CD4-positive, CD25-positive, alpha-beta regulatory T cell (primary cell): ENCODE measurements around the gene HESX1. TPM values are rescaled to one million over a fixed set of nuclear protein-coding genes. Genes with fewer than 3 reads are reported as not detected.

ENCODE experiments used
- ATAC-seq, 2 donors: fragments of 150-1000 bp; cut with Tn5 transposase; one replicate each; pipeline ENCODE4 v1.10.0; 2021; ENCODE audit warnings: low read depth in 2 of 2, moderate number of reproducible peaks in 2 of 2, moderate library complexity in 1 of 2
- DNase-seq, 3 donors: peaks; one replicate each; pipeline versions ENCODE4 v3.0.0 to v3.0.0-alpha.2; 2012 to 2022; ENCODE audit warnings: mixed read lengths in 1 of 3
- H3K27ac ChIP-seq: one replicate; pipeline ENCODE4 v1.7.0; 2013; ENCODE audit warnings: mild to moderate bottlenecking, low read length; ENCODE audit not compliant: insufficient read depth, poor library complexity, severe bottlenecking
- H3K27me3 ChIP-seq: one replicate; pipeline ENCODE4 v1.7.0; 2013; ENCODE audit warnings: low read length; ENCODE audit not compliant: control insufficient read depth, insufficient read depth
- H3K36me3 ChIP-seq: one replicate; pipeline ENCODE4 v1.7.0; 2013; ENCODE audit warnings: mild to moderate bottlenecking, low read length, moderate library complexity; ENCODE audit not compliant: control insufficient read depth, insufficient read depth
- H3K4me1 ChIP-seq: 2 replicates; pipeline ENCODE4 v1.7.0; 2013; ENCODE audit warnings: mild to moderate bottlenecking, low read length; ENCODE audit not compliant: insufficient read depth, control insufficient read depth, poor library complexity, severe bottlenecking
- H3K4me3 ChIP-seq: one replicate; pipeline ENCODE4 v1.7.0; 2013; ENCODE audit warnings: low read depth, mild to moderate bottlenecking, low read length, moderate library complexity
- H3K9me3 ChIP-seq, 2 experiments: 1 replicate in 1 of 2; 2 replicates in 1 of 2; pipeline ENCODE4 v1.7.0; 2013; ENCODE audit warnings: low read length in 2 of 2, mild to moderate bottlenecking in 1 of 2, moderate library complexity in 1 of 2; ENCODE audit not compliant: control insufficient read depth in 2 of 2
- H3K27ac Mint-ChIP-seq, 3 donors: one replicate each; pipeline ENCODE4 v1.8.0; 2020 to 2022; ENCODE audit warnings: mild to moderate bottlenecking in 3 of 3, mixed read lengths in 3 of 3, moderate library complexity in 2 of 3
- H3K27me3 Mint-ChIP-seq: one replicate; pipeline ENCODE4 v1.8.0; 2022; ENCODE audit warnings: mild to moderate bottlenecking, mixed read lengths
- H3K36me3 Mint-ChIP-seq: one replicate; pipeline ENCODE4 v1.8.0; 2020; ENCODE audit warnings: mixed read lengths
- H3K4me1 Mint-ChIP-seq, 4 donors: one replicate each; pipeline ENCODE4 v1.8.0; 2020 to 2022; ENCODE audit warnings: mixed read lengths in 4 of 4, mild to moderate bottlenecking in 1 of 4
- H3K4me3 Mint-ChIP-seq, 4 donors: one replicate each; pipeline ENCODE4 v1.8.0; 2020 to 2022; ENCODE audit warnings: mild to moderate bottlenecking in 4 of 4, mixed read lengths in 4 of 4, moderate library complexity in 3 of 4
- H3K9me3 Mint-ChIP-seq, 7 donors: one replicate each; pipeline ENCODE4 v1.8.0; 2020 to 2022; ENCODE audit warnings: mixed read lengths in 7 of 7, mild to moderate bottlenecking in 3 of 7, moderate library complexity in 2 of 7
- polyA plus RNA-seq, 4 donors: library from polyadenylated mRNA; unstranded; fragments of 300-500 nt; fragmentation: Illumina TruSeq; gene quantifications; one replicate each; pipeline ENCODE4 v1.2.3, GENCODE V29; 2021
- total RNA-seq: library from RNA; stranded (reverse); gene quantifications from one replicate; pipeline ENCODE4 v1.2.3, GENCODE V29; 2022

HESX1 gene
- total and polyA plus RNA-seq, 5 donors from 2014 or later: 0.78 TPM; not detected in 4

- Histone ChIP-seq H3K4me3 (no peak overlapping the region), H3K36me3 (no peaks in the 10 kb centered on the region), H3K27ac (no peak overlapping the region), H3K27me3 (peaks cover 6% of the 10 kb centered on the region), H3K4me1 (no peaks in the 10 kb centered on the region), H3K9me3 (no peaks in the 10 kb centered on the region)
- no peak for ATAC-seq
- Mint-ChIP-seq H3K36me3 (no peaks in the 10 kb centered on the region), H3K9me3 (peaks cover 0 to 2% (median 0%) of the 10 kb centered on the region in 7 donors), H3K4me3 (no peak overlapping the region), H3K27ac (no peak overlapping the region), H3K4me1 (no peaks in the 10 kb centered on the region), H3K27me3 (peaks cover 52% of the 10 kb centered on the region)
- no peak for DNase-seq
These were observed 48.7 kb downstream of the HESX1 start for GRCh38 chr3:57151021-57151449.

- Mint-ChIP-seq H3K4me3 (no peak overlapping the region), H3K4me1 (no peaks in the 10 kb centered on the region), H3K36me3 (no peaks in the 10 kb centered on the region), H3K27me3 (peaks cover 47% of the 10 kb centered on the region), H3K27ac (no peak overlapping the region), H3K9me3 (peaks cover 0 to 2% (median 0%) of the 10 kb centered on the region in 7 donors)
- H3K27me3 ChIP-seq: peaks cover 6% of the 10 kb centered on the region
- no peaks in the 10 kb centered on the region for H3K36me3 ChIP-seq
- H3K27ac ChIP-seq: no peak overlapping the region
- no peak for DNase-seq
- no peaks in the 10 kb centered on the region for H3K4me1 ChIP-seq
- no peak for ATAC-seq
- H3K9me3 ChIP-seq: no peaks in the 10 kb centered on the region
- no peak overlapping the region for H3K4me3 ChIP-seq
These were observed 49.6 kb downstream of the HESX1 start for GRCh38 chr3:57150113-57150581.

Other genes starting within 250 kb of the HESX1 start
- gene SPATA12, start 139.3 kb downstream of the HESX1 start, total RNA-seq: not detected
- not detected for gene SPATA12, start 139.3 kb downstream of the HESX1 start, polyA plus RNA-seq
- not detected for gene IL17RD, start 34.6 kb downstream of the HESX1 start, total RNA-seq
- not detected for gene IL17RD, start 34.6 kb downstream of the HESX1 start, polyA plus RNA-seq
- gene APPL1, start 27.8 kb upstream of the HESX1 start, total RNA-seq: 18.4 TPM
- 10 to 100 TPM; 31.2 to 39.5 (median 35.6) TPM for gene APPL1, start 27.8 kb upstream of the HESX1 start, polyA plus RNA-seq
- not detected for gene ASB14, start 92.7 kb upstream of the HESX1 start, total RNA-seq
- gene ASB14, start 92.7 kb upstream of the HESX1 start, polyA plus RNA-seq: under 1 TPM; 0.20 to 0.65 (median 0.27) TPM